ENCODE results near the gene RNPEPL1.

Gene RNPEPL1

GRCh38 chr2:240588006-240588655 is 19.8 kb downstream of the RNPEPL1 start:
- Mint-ChIP-seq H3K9me3 (no peaks in the 10 kb centered on the region), H3K4me1 (peaks cover 55% of the 10 kb centered on the region), H3K27me3 (no peaks in the 10 kb centered on the region), H3K36me3 (peaks cover 17% of the 10 kb centered on the region), H3K27ac (peak overlapping the region; percentile 94), H3K4me3 (peak overlapping the region; percentile 89)
- no peak for ATAC-seq

DNA sequence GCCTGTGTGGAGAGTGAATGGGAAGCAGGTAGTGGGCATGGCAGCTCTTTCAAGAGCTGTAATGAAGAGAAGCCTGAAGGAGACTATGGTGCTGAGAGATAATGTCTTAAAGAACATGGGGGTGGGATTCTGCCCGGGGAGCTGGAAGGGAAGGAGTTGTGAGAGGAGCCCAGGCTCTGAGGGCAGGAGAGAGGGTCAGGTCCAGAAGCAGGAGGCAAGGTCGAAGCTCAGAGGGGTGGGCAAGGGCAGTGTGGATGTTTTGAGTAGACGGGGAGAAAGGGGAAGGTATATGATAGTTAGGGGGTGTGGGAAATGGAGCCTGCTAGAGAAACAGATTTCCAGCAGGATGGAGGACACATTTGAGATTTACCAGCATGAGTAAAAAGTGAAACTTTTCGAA is 20.4 kb downstream of the RNPEPL1 start:
- Mint-ChIP-seq H3K4me3 (no peak overlapping the region), H3K9me3 (no peaks in the 10 kb centered on the region), H3K27ac (peak overlapping the region; percentile 94), H3K36me3 (peaks cover 17% of the 10 kb centered on the region), H3K27me3 (no peaks in the 10 kb centered on the region), H3K4me1 (peaks cover 55% of the 10 kb centered on the region)
- ATAC-seq: no peak

DNA sequence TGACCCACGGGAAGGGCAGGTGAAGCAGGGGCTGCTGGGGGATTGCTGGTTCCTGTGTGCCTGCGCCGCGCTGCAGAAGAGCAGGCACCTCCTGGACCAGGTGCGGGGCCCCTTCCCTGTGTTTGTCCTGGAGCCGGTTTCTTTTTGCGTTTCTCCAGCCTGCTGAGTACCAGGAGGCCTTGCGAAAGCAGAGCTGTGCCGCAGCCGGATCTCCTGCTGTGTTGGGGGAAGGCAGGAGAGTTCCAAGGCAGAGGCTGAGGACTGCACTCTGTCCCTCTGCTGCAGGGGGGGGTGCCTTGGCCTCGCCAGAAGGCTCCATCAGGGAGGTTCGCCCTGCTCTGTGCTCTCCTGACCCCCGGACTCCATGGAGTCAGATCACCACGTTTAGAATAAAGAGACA is 21.1 kb downstream of the RNPEPL1 start:
- H3K27me3 Mint-ChIP-seq: no peaks in the 10 kb centered on the region
- ATAC-seq: no peak
- peaks cover 17% of the 10 kb centered on the region for H3K36me3 Mint-ChIP-seq
- no peak overlapping the region for H3K4me3 Mint-ChIP-seq
- peaks cover 49% of the 10 kb centered on the region for H3K4me1 Mint-ChIP-seq
- H3K27ac Mint-ChIP-seq: no peak overlapping the region
- no peaks in the 10 kb centered on the region for H3K9me3 Mint-ChIP-seq

DNA sequence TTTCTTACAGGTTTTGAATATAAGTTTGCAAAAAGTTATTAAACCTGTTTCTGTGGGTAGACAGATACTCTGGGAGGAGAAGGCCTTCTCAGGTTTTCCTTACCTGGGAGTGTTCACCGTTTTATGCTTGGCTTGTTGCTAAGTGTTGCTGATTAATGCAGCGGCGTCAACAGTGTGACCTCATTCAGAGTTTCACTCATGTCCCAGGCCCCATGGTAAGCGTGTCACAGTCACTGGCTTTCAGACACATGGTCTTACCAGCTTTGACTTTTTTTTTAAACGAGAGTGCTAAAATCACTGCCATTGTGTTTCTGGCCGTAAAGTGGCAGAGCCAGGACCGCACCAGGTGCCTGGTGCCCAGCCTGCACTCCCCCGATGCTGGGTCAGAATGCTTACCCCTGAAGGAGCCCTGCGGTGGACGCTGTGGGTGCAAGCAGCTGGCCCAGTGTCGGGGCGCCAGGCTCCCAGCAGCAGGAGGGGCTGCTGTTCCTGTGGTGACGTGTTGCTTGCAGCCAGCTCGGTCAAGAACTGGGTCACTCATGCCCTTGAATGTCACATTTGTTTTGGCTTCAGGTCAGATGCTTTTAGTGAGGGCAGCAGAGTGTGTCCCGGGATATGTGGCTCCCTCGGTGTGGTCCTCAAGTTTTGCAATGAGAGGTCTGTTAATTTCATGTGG is 21.7 kb downstream of the RNPEPL1 start:
- Mint-ChIP-seq H3K36me3 (peaks cover 17% of the 10 kb centered on the region), H3K4me3 (no peak overlapping the region), H3K9me3 (no peaks in the 10 kb centered on the region), H3K27ac (no peak overlapping the region), H3K27me3 (no peaks in the 10 kb centered on the region), H3K4me1 (peaks cover 43% of the 10 kb centered on the region)
- ATAC-seq: no peak

DNA sequence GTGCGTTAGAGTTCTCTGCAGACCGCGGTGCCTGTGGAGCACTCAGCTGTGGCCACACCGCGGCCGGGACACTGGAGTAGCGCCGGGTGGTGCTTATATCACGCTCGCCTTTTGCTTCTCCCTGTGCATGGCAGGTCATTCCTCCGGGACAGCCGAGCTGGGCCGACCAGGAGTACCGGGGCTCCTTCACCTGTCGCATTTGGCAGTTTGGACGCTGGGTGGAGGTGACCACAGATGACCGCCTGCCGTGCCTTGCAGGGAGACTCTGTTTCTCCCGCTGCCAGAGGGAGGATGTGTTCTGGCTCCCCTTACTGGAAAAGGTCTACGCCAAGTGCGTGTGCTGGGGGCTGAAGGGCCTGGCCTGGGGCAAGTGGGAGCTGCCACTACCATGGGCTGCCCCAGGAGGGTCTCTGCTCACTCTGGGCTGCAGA is 22.4 kb downstream of the RNPEPL1 start:
- Mint-ChIP-seq H3K4me1 (peaks cover 36% of the 10 kb centered on the region), H3K4me3 (no peak overlapping the region), H3K27me3 (no peaks in the 10 kb centered on the region), H3K9me3 (no peaks in the 10 kb centered on the region), H3K27ac (no peak overlapping the region), H3K36me3 (peaks cover 18% of the 10 kb centered on the region)
- ATAC-seq: no peak

DNA sequence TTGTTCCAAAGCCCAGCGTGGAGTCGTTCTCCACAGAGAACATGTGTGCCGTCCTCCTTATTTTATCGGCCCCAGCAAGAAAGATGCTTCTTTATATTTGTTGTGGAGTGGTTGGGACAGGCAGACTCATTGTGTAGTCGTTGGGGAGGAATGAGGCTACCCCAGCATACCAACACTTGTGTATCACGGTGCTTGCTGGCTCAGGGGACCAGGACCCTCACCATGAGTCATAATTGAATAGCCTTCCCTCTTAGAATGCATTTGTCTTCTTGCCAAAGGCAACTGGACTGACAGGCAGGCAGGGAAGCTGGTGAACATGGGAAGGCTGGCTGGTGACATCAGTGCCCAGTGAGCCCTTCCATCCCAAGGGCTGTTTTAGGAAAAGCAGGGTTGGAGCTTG is 22.9 kb downstream of the RNPEPL1 start:
- Mint-ChIP-seq H3K27me3 (no peaks in the 10 kb centered on the region), H3K4me3 (no peak overlapping the region), H3K36me3 (peaks cover 21% of the 10 kb centered on the region), H3K9me3 (no peaks in the 10 kb centered on the region), H3K27ac (no peak overlapping the region), H3K4me1 (peaks cover 31% of the 10 kb centered on the region)
- no peak for ATAC-seq

GRCh38 chr2:240591784-240592183 is 23.5 kb downstream of the RNPEPL1 start:
- H3K27ac Mint-ChIP-seq: no peak overlapping the region
- peaks cover 21% of the 10 kb centered on the region for H3K36me3 Mint-ChIP-seq
- H3K27me3 Mint-ChIP-seq: no peaks in the 10 kb centered on the region
- no peaks in the 10 kb centered on the region for H3K9me3 Mint-ChIP-seq
- no peak overlapping the region for H3K4me3 Mint-ChIP-seq
- peaks cover 31% of the 10 kb centered on the region for H3K4me1 Mint-ChIP-seq
- ATAC-seq: no peak

DNA sequence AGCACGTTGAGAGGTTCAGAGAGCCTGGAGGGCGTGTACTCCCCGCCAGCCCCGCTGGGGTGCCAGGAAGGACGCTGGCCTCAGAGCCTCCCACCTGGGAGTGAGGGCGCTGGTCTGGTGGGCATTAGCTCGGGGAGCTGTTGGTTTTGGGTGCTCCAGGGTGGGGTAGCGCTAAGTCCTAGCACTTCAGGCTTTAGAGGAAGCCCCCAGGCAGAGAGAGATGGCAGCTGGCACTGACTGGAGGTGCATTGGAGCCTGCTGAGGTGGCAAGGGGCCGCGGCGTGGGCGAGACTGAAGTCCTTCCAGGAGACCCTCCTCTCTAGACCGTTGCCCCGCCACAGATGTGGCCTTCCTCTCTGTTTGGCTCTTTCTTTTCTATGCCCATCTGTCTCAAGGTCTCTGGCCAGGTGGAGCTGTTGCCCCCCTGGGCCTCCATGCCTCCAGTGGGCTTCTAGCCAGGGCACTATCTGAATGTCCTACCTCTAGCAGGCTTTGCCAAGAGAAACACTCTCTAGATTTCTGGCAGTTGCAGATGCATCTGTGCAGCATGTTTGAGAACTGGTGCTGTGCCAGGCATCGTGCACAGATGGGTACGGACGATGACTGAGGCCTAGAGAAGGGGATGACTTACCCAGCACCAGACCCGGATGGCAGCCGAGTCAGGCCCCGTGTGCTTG is 24.9 kb downstream of the RNPEPL1 start:
- H3K27ac Mint-ChIP-seq: no peak overlapping the region
- H3K36me3 Mint-ChIP-seq: peaks cover 21% of the 10 kb centered on the region
- H3K4me1 Mint-ChIP-seq: peaks cover 20% of the 10 kb centered on the region
- H3K4me3 Mint-ChIP-seq: no peak overlapping the region
- H3K27me3 Mint-ChIP-seq: no peaks in the 10 kb centered on the region
- no peaks in the 10 kb centered on the region for H3K9me3 Mint-ChIP-seq
- ATAC-seq: no peak

DNA sequence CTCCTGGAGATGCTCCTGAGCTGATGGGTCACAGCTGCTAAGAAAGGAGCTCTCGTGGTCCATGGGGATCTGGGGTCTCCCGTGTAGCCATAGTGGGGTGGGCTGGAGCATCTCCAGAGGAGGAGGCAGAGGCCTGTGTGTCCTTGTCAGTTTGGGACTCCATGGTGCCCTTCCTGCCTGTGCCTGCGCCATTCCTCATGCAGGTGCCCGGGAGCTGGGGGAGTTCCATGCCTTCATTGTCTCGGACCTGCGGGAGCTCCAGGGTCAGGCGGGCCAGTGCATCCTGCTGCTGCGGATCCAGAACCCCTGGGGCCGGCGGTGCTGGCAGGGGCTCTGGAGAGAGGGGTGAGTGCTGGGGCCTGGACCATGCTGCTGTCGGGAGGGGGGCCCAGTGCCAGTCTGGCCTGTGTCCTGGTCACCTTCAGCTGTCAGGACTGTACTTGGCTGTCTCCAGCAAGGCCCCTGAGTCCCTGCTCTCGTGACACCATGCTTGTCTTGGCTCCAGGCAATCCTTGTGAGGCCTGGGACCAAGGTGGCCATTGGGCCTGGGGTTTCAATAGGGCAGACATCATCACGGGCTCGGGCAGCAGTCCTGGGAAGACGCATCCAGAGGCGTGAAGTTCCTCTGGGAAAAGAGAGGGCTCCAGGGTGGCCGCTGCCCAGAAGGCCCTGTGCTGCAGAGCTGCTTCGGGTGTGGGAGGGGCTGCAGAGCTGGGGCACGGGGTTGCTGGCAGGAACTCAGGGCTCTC is 25.6 kb downstream of the RNPEPL1 start:
- Mint-ChIP-seq H3K27me3 (no peaks in the 10 kb centered on the region), H3K27ac (no peak overlapping the region), H3K4me1 (peaks cover 13% of the 10 kb centered on the region), H3K36me3 (peaks cover 27% of the 10 kb centered on the region), H3K9me3 (no peaks in the 10 kb centered on the region), H3K4me3 (no peak overlapping the region)
- ATAC-seq: no peak

DNA sequence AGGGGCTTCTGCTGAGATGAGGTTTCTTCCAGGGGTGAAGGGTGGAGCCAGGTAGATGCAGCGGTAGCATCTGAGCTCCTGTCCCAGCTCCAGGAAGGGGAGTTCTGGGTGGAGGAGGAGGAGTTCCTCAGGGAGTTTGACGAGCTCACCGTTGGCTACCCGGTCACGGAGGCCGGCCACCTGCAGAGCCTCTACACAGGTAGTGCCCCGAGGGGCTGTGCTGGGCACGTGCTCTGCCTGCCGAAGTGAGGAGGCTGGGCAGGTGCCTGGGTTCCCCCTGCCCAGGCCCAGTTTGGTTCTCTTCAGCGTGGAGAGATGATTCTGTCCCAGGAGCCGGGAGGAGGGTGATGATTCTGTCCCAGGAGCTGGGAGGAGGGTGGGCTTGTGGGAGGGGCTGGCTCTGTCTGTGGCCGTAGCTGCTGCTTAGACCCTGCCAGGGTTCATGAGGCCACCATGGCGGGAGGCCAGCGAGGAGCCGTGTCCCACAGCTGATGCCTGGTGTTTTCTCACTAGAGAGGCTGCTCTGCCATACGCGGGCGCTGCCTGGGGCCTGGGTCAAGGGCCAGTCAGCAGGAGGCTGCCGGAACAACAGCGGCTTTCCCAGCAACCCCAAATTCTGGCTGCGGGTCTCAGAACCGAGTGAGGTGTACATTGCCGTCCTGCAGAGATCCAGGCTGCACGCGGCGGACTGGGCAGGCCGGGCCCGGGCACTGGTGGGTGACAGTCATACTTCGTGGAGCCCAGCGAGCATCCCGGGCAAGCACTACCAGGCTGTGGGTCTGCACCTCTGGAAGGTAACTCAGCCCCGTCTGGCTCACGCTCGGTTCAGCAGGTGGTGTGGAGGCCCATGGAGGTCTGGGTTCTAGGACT is 26.5 kb downstream of the RNPEPL1 start:
- no peaks in the 10 kb centered on the region for H3K9me3 Mint-ChIP-seq
- no peak overlapping the region for H3K4me3 Mint-ChIP-seq
- H3K36me3 Mint-ChIP-seq: peaks cover 28% of the 10 kb centered on the region
- H3K27ac Mint-ChIP-seq: no peak overlapping the region
- H3K27me3 Mint-ChIP-seq: no peaks in the 10 kb centered on the region
- no peak for ATAC-seq
- peaks cover 8% of the 10 kb centered on the region for H3K4me1 Mint-ChIP-seq

GRCh38 chr2:240595381-240596079 is 27.2 kb downstream of the RNPEPL1 start:
- no peak for ATAC-seq
- Mint-ChIP-seq H3K27me3 (no peaks in the 10 kb centered on the region), H3K4me1 (peaks cover 8% of the 10 kb centered on the region), H3K27ac (no peak overlapping the region), H3K4me3 (no peak overlapping the region), H3K36me3 (peaks cover 33% of the 10 kb centered on the region), H3K9me3 (no peaks in the 10 kb centered on the region)

GRCh38 chr2:240596080-240596460 is 27.8 kb downstream of the RNPEPL1 start:
- no peaks in the 10 kb centered on the region for H3K9me3 Mint-ChIP-seq
- H3K27ac Mint-ChIP-seq: no peak overlapping the region
- ATAC-seq: no peak
- no peak overlapping the region for H3K4me3 Mint-ChIP-seq
- peaks cover 8% of the 10 kb centered on the region for H3K4me1 Mint-ChIP-seq
- H3K36me3 Mint-ChIP-seq: peaks cover 29% of the 10 kb centered on the region
- no peaks in the 10 kb centered on the region for H3K27me3 Mint-ChIP-seq

DNA sequence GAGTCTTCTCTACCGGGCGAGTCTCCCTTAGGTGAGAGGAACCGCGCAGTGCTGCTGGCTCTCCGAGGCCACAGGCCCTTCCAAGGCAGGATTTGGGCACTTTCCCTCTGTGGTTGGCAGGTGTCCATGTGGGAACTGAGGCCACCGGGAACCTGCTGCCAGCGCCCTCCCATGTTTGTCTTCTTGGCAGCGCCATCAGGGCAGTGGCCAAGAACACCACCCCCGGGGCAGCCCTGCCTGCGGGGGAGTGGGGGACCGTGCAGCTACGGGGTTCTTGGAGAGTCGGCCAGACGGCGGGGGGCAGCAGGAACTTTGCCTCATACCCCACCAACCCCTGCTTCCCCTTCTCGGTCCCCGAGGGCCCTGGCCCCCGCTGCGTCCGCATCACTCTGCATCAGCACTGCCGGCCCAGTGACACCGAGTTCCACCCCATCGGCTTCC is 28.2 kb downstream of the RNPEPL1 start:
- Mint-ChIP-seq H3K27ac (no peak overlapping the region), H3K9me3 (no peaks in the 10 kb centered on the region), H3K4me1 (peaks cover 3% of the 10 kb centered on the region), H3K27me3 (no peaks in the 10 kb centered on the region), H3K4me3 (no peak overlapping the region), H3K36me3 (peaks cover 26% of the 10 kb centered on the region)
- ATAC-seq: no peak

GRCh38 chr2:240597054-240597418 is 28.8 kb downstream of the RNPEPL1 start:
- H3K36me3 Mint-ChIP-seq: peaks cover 28% of the 10 kb centered on the region
- H3K27ac Mint-ChIP-seq: no peak overlapping the region
- H3K4me1 Mint-ChIP-seq: no peaks in the 10 kb centered on the region

More at GRCh38 chr2:240597054-240597418, 28.8 kb downstream of the RNPEPL1 start:
- H3K9me3 Mint-ChIP-seq: no peaks in the 10 kb centered on the region
- H3K27me3 Mint-ChIP-seq: no peaks in the 10 kb centered on the region
- no peak overlapping the region for H3K4me3 Mint-ChIP-seq
- no peak for ATAC-seq

Data from stimulated activated memory B cell treated with anti-CD40 and anti-IgM and Interleukin-4, amounts not matched to agents 10 μg/mL and 1 μg/mL and 100 μg/mL, for 72 hours (primary cell).